Breast epithelium (tissue), 4 donors: Measurements from ENCODE around the gene STRN3. TPM values are rescaled to one million over a fixed set of nuclear protein-coding genes. Genes with fewer than 3 reads are reported as not detected.

Experiments used
- DNase-seq, 2 donors: peaks; one replicate each; pipeline ENCODE4 v3.0.0-alpha.2; 2019; ENCODE audit warnings: low spot score in 2 of 2
- H3K27ac ChIP-seq, 2 donors: fragments of 200-600 bp; sonication (generic) in 1 of 2; one replicate each; pipeline ENCODE4 v1.5.1; 2016 to 2019; ENCODE audit warnings: mild to moderate bottlenecking in 1 of 2
- H3K27me3 ChIP-seq, 2 donors: fragments of 200-600 bp; sonication (generic) in 1 of 2; one replicate each; pipeline versions ENCODE4 v1.5.1 to v1.6.0; 2017 to 2019; ENCODE audit warnings: control low read depth in 1 of 2, mild to moderate bottlenecking in 1 of 2
- H3K36me3 ChIP-seq: fragments of 200-600 bp; one replicate; pipeline ENCODE4 v1.5.1; 2019
- H3K4me1 ChIP-seq, 2 donors: fragments of 200-600 bp; sonication (generic); one replicate each; pipeline ENCODE4 v1.5.1; 2016 to 2019; ENCODE audit warnings: control low read depth in 1 of 2
- H3K4me3 ChIP-seq, 3 donors: fragments of 200-600 bp; sonication (generic); 1 replicate in 2 of 3; 2 replicates in 1 of 3; pipeline ENCODE4 v1.5.1; 2016 to 2019; ENCODE audit warnings: mild to moderate bottlenecking in 3 of 3, moderate library complexity in 2 of 3
- H3K9me3 ChIP-seq, 2 donors: fragments of 200-600 bp; sonication (generic) in 1 of 2; one replicate each; pipeline ENCODE4 v1.5.1; 2016 to 2019; ENCODE audit warnings: control low read depth in 1 of 2
- POLR2A ChIP-seq: fragments of 450-650 bp; IDR thresholded peaks from one replicate; pipeline ENCODE4 v1.6.1; 2016; ENCODE audit warnings: antibody characterized with exemption, mild to moderate bottlenecking, moderate library complexity
- POLR2AphosphoS5 ChIP-seq, 3 donors: sonication (generic); formaldehyde crosslinking; IDR thresholded peaks; one replicate each; pipeline ENCODE4 v1.6.1; 2017; ENCODE audit warnings: antibody characterized with exemption in 3 of 3
- intact Hi-C: fragments of 100-400 bp; cut with DNase I; formaldehyde crosslinking; loops from one replicate; pipeline ENCODE4 v1.15.1; 2023; ENCODE audit warnings: low total_unique reads
- total RNA-seq, 3 donors: library from RNA; depleted of rRNA; stranded (reverse); fragments of >200 nt; gene quantifications; one replicate each; pipeline ENCODE4 v1.1.0, GENCODE V29; 2016
- TF ChIP-seq, protein P1 (sequence below), 3 donors: fragments of 450-650 bp; IDR thresholded peaks; one replicate each; pipeline ENCODE4 v1.5.1; 2016 to 2017; ENCODE audit warnings: antibody characterized with exemption in 3 of 3, mild to moderate bottlenecking in 3 of 3, moderate library complexity in 3 of 3

The STRN3 gene
- total RNA-seq, 3 donors from 2014 or later: 43.5 to 60.7 (median 43.6) TPM

DNA sequence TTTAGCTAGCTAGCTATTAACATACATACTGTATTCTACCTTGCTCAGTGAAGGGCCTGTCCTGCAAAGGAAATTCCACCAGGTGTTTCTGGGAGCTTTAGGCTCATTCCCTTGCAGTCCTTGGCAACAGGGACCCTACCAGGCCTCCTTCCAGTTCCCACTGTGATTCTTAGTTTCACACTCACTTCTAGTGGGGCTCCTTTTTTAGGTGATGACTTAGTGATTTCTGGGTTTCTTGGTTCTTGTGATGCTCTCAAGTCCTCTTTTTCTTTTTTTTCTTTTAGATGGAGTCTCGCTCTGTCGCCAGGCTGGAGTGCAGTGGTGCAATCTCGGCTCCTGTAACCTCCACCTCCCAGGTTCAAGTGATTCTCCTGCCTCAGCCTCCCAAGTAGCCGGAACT is 10.4 kb upstream of the STRN3 start:
- no peaks in the 10 kb centered on the region for H3K9me3 ChIP-seq
- no peaks in the 10 kb centered on the region for H3K27me3 ChIP-seq
- H3K4me1 ChIP-seq: no peaks in the 10 kb centered on the region
- no peak for DNase-seq
- no peaks in the 10 kb centered on the region for H3K36me3 ChIP-seq
- TF ChIP-seq, protein P1, sequence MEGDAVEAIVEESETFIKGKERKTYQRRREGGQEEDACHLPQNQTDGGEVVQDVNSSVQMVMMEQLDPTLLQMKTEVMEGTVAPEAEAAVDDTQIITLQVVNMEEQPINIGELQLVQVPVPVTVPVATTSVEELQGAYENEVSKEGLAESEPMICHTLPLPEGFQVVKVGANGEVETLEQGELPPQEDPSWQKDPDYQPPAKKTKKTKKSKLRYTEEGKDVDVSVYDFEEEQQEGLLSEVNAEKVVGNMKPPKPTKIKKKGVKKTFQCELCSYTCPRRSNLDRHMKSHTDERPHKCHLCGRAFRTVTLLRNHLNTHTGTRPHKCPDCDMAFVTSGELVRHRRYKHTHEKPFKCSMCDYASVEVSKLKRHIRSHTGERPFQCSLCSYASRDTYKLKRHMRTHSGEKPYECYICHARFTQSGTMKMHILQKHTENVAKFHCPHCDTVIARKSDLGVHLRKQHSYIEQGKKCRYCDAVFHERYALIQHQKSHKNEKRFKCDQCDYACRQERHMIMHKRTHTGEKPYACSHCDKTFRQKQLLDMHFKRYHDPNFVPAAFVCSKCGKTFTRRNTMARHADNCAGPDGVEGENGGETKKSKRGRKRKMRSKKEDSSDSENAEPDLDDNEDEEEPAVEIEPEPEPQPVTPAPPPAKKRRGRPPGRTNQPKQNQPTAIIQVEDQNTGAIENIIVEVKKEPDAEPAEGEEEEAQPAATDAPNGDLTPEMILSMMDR (IDR thresholded peaks at IDR 0.05): no peak
- no peak for TF ChIP-seq POLR2A
- TF ChIP-seq POLR2AphosphoS5 (IDR thresholded peaks at IDR 0.05): no peak
- no peak overlapping the region for H3K4me3 ChIP-seq
- H3K27ac ChIP-seq: no peak overlapping the region
- intact Hi-C loops: no loop called here

DNA sequence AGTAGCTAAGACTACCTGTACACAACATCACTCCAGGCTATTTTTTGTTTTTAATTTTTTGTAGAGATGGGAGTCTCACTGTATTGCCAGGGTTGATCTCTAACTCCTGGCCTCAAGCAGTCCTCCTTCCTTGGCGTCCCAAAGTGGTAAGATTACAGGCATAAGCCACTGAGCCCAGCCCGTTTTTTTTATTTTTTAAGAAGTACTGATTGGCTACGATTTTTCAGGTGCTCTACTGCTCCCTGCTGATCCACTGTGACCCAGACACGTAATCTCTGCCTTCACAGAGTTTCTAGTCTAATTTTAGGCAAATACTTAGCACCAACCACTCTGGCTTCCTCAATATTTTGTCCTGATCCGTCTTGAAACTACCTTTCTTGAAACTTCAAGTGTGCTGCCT is 4.3 kb upstream of the STRN3 start:
- Histone ChIP-seq H3K27ac (no peak overlapping the region), H3K9me3 (no peaks in the 10 kb centered on the region), H3K27me3 (no peaks in the 10 kb centered on the region), H3K4me3 (no peak overlapping the region), H3K36me3 (no peaks in the 10 kb centered on the region), H3K4me1 (no peaks in the 10 kb centered on the region)
- DNase-seq: no peak
- TF ChIP-seq POLR2A (no peak), POLR2AphosphoS5 (IDR thresholded peaks at IDR 0.05) (no peak)
- TF ChIP-seq, protein P1 (IDR thresholded peaks at IDR 0.05): no peak
- intact Hi-C loops: no loop called here

DNA sequence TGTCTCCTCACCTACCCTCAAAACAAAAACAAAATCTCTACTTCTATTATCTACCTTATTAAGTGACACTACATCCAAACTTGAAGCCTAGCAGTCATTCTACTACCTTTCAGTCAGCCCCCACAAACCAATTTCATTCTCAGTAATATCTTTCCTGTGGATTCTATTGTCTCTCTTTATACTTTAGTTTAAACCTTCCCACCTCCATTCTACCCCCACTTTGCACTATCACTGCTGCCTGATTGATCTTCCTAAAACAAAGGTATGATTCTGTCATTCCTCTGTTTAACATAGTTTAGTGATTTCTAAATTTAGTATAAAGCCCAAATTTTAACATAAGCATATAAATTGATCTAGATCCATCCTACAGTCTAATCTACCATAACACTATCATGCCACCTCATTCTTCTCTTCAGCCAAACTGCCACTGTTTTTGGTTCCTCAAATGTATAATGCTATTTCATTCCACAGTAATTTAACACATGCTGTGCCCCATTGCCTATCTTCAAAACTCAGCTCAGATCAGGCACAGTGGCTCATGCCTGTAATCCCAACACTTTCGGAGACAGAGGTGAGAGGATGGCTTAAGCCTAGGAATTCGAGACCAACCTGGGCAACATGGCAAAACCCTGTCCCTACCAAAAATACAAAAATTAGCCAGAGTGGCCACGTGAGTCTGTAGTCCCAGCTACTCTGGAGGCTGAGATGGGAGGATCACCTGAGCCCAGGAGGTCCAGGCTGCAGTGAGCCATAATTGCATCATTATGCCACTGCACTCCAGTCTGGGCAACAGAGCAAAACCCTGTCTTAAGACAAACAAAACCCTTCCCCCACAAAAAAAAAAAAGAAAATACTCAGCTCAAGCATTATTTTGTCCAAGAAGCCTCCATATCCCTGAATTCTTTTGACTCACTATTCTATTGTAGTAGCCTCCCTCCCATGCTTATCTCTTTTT is 3.1 kb upstream of the STRN3 start:
- Histone ChIP-seq H3K27me3 (no peaks in the 10 kb centered on the region), H3K4me1 (peaks cover 0 to under 1% of the 10 kb centered on the region in 2 donors), H3K4me3 (no peak overlapping the region), H3K9me3 (no peaks in the 10 kb centered on the region), H3K36me3 (no peaks in the 10 kb centered on the region), H3K27ac (no peak overlapping the region)
- no peak for TF ChIP-seq POLR2A
- TF ChIP-seq, protein P1 (IDR thresholded peaks at IDR 0.05): no peak
- no peak for TF ChIP-seq POLR2AphosphoS5 (IDR thresholded peaks at IDR 0.05)
- no peak for DNase-seq
- intact Hi-C loops: no loop called here

DNA sequence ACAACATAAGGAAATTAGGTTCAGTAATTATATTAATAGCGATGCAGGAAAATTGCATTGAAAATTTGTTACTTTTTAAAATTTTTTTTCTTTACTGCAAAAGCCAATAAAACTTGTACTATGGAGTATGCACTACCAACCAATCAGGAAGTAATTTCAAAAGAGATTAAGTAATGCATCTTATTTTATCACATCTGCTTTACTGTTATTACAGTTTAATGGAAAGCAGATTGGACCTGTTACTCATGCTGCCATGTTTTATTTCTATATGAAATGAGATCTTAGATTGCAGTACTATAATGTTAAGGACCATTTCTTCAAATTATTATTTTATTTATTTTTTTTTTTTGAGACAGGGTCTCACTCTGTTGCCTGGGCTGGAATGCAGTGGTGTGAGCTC is 1.7 kb upstream of the STRN3 start:
- no peak for DNase-seq
- Histone ChIP-seq H3K27ac (no peak overlapping the region), H3K4me1 (peaks cover 3 to 7% of the 10 kb centered on the region in 2 donors), H3K27me3 (no peaks in the 10 kb centered on the region), H3K9me3 (no peaks in the 10 kb centered on the region), H3K4me3 (no peak overlapping the region), H3K36me3 (no peaks in the 10 kb centered on the region)
- TF ChIP-seq, protein P1 (IDR thresholded peaks at IDR 0.05): no peak
- no peak for TF ChIP-seq POLR2A
- TF ChIP-seq POLR2AphosphoS5 (IDR thresholded peaks at IDR 0.05): no peak
- intact Hi-C loops: no loop called here
